D721Med (cell line): Measurements from ENCODE around the gene UBE2Q2.
A peak's percentile ranks its signal among the peaks of the same experiment; 100 is the strongest.
"Not testable (repeated sequence)": the region's sequence is repeated elsewhere in the genome, so short reads cannot be mapped to it uniquely, and the experiment has no call there.

Source experiments
- DNase-seq: peaks from one replicate; pipeline ENCODE4 v3.0.0; 2011; ENCODE audit warnings: low spot score; ENCODE audit not compliant: insufficient read length
- FAIRE-seq: peaks from 2 replicates; lab custom pipeline; 2011; peaks lifted over from hg19 to GRCh38; lab: Jason Lieb, UNC
- TF ChIP-seq, protein P1 (sequence below): IDR thresholded peaks from 2 replicates; pipeline ENCODE4 v1.5.1; 2012; ENCODE audit warnings: mild to moderate bottlenecking, control low read depth; ENCODE audit not compliant: insufficient read depth; ENCODE audit errors: missing control alignments

Gene UBE2Q2

DNA sequence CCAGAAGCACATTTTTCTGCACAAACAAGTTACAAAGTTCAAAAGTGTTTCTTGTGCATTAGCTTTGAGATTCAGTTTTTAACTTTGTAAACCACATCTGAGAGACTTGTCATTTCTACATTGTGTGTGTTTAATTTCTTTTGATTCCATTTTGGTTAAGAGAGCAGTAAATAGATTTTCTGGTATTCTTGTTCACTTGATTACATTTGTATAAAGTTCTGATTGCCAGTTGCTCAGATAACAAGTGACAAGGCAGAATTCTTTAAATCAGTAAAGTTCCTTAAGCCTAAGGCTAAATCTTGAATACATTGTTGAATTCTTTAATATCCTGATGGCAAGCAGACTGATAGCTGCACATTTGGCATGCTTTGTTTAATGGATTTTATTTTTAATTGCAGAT is 57.3 kb downstream of the UBE2Q2 start:
- TF ChIP-seq, protein P1, sequence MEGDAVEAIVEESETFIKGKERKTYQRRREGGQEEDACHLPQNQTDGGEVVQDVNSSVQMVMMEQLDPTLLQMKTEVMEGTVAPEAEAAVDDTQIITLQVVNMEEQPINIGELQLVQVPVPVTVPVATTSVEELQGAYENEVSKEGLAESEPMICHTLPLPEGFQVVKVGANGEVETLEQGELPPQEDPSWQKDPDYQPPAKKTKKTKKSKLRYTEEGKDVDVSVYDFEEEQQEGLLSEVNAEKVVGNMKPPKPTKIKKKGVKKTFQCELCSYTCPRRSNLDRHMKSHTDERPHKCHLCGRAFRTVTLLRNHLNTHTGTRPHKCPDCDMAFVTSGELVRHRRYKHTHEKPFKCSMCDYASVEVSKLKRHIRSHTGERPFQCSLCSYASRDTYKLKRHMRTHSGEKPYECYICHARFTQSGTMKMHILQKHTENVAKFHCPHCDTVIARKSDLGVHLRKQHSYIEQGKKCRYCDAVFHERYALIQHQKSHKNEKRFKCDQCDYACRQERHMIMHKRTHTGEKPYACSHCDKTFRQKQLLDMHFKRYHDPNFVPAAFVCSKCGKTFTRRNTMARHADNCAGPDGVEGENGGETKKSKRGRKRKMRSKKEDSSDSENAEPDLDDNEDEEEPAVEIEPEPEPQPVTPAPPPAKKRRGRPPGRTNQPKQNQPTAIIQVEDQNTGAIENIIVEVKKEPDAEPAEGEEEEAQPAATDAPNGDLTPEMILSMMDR: no peak
- DNase-seq (no peak), FAIRE-seq (no peak)

DNA sequence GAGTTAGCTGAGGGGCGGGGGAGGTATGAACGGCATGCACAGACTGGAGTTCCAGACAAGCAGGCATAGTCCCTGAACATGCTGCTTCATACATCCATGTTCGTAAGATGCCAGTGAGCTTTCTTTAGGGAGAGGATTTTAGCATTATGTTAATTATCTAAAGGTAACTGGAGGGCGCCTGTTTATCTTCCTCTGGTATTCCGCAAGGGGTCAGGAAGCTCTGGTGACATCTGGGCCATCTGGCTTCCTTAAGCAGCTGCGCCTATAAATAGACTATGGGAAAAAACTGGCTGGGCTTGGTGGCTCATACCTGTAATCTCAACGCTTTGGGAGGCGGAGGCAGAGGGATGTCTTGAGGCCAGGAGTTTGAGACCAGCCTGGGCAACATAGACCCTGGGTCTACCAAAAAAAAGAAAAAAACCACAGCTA is 58.9 kb downstream of the UBE2Q2 start:
- FAIRE-seq: peak; percentile 69
- TF ChIP-seq, protein P1: no peak
- DNase-seq: no peak

DNA sequence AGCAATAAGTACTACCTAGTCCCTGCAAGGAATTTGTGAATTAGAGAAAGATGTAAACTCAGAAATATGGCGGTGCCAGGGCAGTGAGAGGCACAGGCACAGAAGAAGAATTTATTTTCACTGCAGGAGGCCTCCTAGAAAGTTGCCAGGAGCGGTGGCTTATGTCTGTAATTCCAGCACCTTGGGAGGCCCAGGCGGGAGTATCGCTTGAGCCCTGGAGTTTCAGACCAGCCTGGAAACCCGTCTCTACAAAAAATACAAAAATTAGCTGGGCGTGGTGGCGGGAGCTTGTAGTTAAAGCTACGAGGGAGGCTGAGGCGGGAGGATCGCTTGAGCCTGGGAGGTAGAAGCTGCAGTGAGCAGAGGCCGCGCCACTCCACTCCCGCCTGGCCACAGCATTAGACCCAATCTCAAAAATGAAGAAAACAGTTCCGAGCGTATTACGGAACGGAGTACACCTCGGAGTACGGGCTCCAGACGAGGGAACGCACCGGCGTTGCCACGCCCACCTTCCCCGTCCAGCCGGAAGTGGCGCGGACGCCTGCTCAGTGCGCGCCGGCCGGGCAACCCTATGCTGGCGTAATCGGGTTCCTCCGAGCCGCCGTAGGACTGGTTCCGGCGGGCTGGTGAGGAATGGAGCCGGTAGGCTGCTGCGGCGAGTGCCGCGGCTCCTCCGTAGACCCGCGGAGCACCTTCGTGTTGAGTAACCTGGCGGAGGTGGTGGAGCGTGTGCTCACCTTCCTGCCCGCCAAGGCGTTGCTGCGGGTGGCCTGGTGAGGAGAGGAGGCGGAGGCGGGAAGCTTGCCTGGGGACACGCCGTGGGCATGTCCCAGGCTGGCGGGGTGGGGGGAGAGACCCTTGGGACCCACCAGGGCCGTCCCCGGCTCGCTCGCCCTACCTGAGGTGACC is 60.3 kb downstream of the UBE2Q2 start, which contains the start of gene FBXO22:
FBXO22 (plus strand) TSS at position 548 of the 909 bp plus-strand sequence; CDS start at position 634, 86 bp downstream.
- FAIRE-seq (no peak), DNase-seq (no peak)
- TF ChIP-seq, protein P1: no peak

DNA sequence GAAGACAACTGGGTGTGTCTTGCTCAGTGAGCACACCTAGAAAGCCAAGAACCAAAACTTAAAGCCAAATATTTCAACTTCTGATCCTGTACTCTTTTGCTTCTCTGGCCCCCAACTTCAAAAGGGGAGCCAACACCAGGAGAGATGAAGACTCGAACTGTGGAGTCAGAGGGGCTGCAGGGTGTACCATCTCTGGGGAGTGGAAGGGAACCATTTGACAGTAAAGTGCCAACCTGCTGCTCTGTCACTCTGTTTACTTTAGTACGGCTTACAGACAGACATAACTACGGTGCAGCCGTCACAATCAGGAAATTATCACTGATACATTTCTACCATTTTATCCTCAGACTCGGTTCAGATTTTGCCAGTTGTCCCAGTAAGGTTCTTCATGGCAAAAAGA is 62.0 kb downstream of the UBE2Q2 start:
- DNase-seq: no peak
- TF ChIP-seq, protein P1: no peak
- no peak for FAIRE-seq

DNA sequence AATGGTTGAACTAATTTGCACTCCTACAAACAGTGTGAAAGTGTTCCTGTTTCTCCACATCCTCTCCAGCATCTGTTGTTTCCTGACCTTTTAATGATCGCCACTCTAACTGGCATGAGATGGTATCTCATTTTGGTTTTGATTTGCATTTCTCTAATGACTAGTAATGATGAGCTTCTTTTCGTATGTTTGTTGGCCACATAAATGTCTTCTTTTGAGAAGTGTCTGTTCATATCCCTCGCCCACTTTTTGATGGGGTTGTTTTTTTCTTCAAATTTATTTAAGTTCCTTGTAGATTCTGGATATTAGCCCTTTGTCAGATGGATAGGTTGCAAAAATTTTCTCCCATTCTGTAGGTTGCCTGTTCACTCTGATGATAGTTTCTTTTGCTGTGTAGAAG is 67.1 kb downstream of the UBE2Q2 start:
- FAIRE-seq, DNase-seq: not testable (repeated sequence)

DNA sequence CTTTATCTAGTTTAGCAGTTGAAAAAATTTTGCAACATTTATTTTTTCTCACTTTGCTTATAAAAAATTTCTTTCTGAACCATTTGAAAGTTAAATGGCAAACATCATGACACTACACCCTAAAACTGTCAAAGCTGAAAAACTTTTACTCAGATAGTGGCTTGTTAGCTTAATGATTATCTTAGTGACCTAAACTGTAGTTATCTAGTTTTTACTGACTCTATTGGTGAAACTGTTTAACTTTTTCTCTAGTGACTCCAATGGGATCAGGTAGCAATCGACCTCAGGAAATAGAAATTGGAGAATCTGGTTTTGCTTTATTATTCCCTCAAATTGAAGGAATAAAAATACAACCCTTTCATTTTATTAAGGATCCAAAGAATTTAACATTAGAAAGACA is 73.7 kb downstream of the UBE2Q2 start:
- FAIRE-seq (no peak), DNase-seq (no peak)
- TF ChIP-seq, protein P1: no peak

DNA sequence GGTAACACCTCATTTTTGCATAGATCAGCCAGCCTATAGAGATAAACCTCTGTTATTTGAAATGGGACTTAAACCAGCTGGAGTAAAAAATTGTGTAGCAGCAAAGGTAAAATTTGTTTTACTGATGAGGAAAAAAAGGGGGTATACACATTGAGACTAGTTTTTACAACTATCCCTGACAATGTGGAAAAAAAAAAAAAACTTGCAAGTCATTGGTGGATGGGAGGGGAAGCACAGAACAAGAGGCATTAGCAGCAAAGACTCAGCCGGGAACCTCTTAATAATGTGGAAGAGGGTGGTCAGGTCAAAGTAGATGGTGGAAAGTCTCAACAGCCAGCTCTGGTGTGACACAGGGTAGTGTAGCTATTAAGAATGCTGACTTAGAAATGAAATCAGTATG is 74.9 kb downstream of the UBE2Q2 start:
- no peak for FAIRE-seq
- TF ChIP-seq, protein P1: no peak

More for the DNA sequence above, 74.9 kb downstream of the UBE2Q2 start:
- DNase-seq: no peak
